ENCODE data around the gene TOX3. TPM values are rescaled to one million over a fixed set of nuclear protein-coding genes. Genes with fewer than 3 reads are reported as not detected.

TOX3 gene
- total RNA-seq, 1 experiment from 2014 or later, result 20.2 TPM

GRCh38 chr16:52563767-52564611 is 17.0 kb upstream of the TOX3 start:
- no peak for DNase-seq (ENCODE audit: low spot score)
- ChIA-PET POLR2A (no interaction called here), CTCF (no interaction called here)
- Mint-ChIP-seq H3K9me3 (peaks cover 7% of the 10 kb centered on the region), H3K4me1 (peaks cover 41% of the 10 kb centered on the region), H3K36me3 (peaks cover 4% of the 10 kb centered on the region; the same call in 1 of the 2 replicates), H3K27me3 (ENCODE audit: low read depth) (no peaks in the 10 kb centered on the region; the same call in 1 of the 2 replicates), H3K27ac (no peak overlapping the region), H3K4me3 (no peak overlapping the region)
- TF ChIP-seq, protein P1, sequence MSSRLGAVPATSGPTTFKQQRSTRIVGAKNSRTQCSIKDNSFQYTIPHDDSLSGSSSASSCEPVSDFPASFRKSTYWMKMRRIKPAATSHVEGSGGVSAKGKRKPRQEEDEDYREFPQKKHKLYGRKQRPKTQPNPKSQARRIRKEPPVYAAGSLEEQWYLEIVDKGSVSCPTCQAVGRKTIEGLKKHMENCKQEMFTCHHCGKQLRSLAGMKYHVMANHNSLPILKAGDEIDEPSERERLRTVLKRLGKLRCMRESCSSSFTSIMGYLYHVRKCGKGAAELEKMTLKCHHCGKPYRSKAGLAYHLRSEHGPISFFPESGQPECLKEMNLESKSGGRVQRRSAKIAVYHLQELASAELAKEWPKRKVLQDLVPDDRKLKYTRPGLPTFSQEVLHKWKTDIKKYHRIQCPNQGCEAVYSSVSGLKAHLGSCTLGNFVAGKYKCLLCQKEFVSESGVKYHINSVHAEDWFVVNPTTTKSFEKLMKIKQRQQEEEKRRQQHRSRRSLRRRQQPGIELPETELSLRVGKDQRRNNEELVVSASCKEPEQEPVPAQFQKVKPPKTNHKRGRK (CRISPR knock-in tag; IDR thresholded peaks at IDR 0.05; ENCODE audit: borderline replicate concordance), result no peak
- TF ChIP-seq PRRX2 (CRISPR knock-in tag; IDR thresholded peaks at IDR 0.05), result no peak
- no peak for TF ChIP-seq NFYB (CRISPR knock-in tag; conservative IDR thresholded peaks at IDR 0.05; ENCODE audit: low read depth)
- no peak for TF ChIP-seq ZBTB21 (CRISPR knock-in tag; IDR thresholded peaks at IDR 0.05; ENCODE audit: borderline replicate concordance)
- TF ChIP-seq TCF7 (CRISPR knock-in tag; IDR thresholded peaks at IDR 0.05; ENCODE audit: low read depth), result no peak
- TF ChIP-seq ZNF425 (CRISPR knock-in tag; conservative IDR thresholded peaks at IDR 0.05), result no peak
- TF ChIP-seq NR2C2 (CRISPR knock-in tag; IDR thresholded peaks at IDR 0.05), result no peak
- no peak for TF ChIP-seq SP1 (CRISPR knock-in tag; conservative IDR thresholded peaks at IDR 0.05)
- TF ChIP-seq ZNF317 (CRISPR knock-in tag; IDR thresholded peaks at IDR 0.05; ENCODE audit: borderline replicate concordance, low read depth), result no peak
- no peak for ATAC-seq

- H3K36me3 Mint-ChIP-seq, result peaks cover 4% of the 10 kb centered on the region; the same call in 1 of the 2 replicates
- TF ChIP-seq ATF3 (CRISPR knock-in tag; conservative IDR thresholded peaks at IDR 0.05) (no peak), SP1 (CRISPR knock-in tag; conservative IDR thresholded peaks at IDR 0.05) (no peak)
- TF ChIP-seq, protein P2, sequence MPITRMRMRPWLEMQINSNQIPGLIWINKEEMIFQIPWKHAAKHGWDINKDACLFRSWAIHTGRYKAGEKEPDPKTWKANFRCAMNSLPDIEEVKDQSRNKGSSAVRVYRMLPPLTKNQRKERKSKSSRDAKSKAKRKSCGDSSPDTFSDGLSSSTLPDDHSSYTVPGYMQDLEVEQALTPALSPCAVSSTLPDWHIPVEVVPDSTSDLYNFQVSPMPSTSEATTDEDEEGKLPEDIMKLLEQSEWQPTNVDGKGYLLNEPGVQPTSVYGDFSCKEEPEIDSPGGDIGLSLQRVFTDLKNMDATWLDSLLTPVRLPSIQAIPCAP (CRISPR knock-in tag; IDR thresholded peaks at IDR 0.05), result no peak
- H3K9me3 Mint-ChIP-seq, result peaks cover 10% of the 10 kb centered on the region
- DNase-seq (ENCODE audit: low spot score) (no peak), ATAC-seq (no peak)
- CTCF ChIA-PET, result interaction anchor here (0.8 to 2.7 kb wide), 3 partner anchors 15 to 350 kb away, joined by 3 to 10 read pairs (median 4); no protein-coding TSS in a partner anchor
- H3K27ac Mint-ChIP-seq, result no peak overlapping the region
- H3K27me3 Mint-ChIP-seq (ENCODE audit: low read depth), result no peaks in the 10 kb centered on the region; the same call in 1 of the 2 replicates
- POLR2A ChIA-PET, result no interaction called here
- no peak overlapping the region for H3K4me3 Mint-ChIP-seq
- peaks cover 41% of the 10 kb centered on the region for H3K4me1 Mint-ChIP-seq
Observed at GRCh38 chr16:52562770-52563169, 15.8 kb upstream of the TOX3 start.

- TF ChIP-seq, protein P3, sequence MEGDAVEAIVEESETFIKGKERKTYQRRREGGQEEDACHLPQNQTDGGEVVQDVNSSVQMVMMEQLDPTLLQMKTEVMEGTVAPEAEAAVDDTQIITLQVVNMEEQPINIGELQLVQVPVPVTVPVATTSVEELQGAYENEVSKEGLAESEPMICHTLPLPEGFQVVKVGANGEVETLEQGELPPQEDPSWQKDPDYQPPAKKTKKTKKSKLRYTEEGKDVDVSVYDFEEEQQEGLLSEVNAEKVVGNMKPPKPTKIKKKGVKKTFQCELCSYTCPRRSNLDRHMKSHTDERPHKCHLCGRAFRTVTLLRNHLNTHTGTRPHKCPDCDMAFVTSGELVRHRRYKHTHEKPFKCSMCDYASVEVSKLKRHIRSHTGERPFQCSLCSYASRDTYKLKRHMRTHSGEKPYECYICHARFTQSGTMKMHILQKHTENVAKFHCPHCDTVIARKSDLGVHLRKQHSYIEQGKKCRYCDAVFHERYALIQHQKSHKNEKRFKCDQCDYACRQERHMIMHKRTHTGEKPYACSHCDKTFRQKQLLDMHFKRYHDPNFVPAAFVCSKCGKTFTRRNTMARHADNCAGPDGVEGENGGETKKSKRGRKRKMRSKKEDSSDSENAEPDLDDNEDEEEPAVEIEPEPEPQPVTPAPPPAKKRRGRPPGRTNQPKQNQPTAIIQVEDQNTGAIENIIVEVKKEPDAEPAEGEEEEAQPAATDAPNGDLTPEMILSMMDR (IDR thresholded peaks at IDR 0.05), result no peak
- peak; percentile 77 for TF ChIP-seq GABPB1 (CRISPR knock-in tag; IDR thresholded peaks at IDR 0.05)
- TF ChIP-seq, protein P4, sequence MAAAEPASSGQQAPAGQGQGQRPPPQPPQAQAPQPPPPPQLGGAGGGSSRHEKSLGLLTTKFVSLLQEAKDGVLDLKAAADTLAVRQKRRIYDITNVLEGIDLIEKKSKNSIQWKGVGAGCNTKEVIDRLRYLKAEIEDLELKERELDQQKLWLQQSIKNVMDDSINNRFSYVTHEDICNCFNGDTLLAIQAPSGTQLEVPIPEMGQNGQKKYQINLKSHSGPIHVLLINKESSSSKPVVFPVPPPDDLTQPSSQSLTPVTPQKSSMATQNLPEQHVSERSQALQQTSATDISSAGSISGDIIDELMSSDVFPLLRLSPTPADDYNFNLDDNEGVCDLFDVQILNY (CRISPR knock-in tag; IDR thresholded peaks at IDR 0.05), result no peak
- no peak for DNase-seq (ENCODE audit: low spot score)
- Mint-ChIP-seq H3K9me3 (peaks cover 10% of the 10 kb centered on the region), H3K4me3 (no peak overlapping the region), H3K27ac (peak overlapping the region; percentile 52; the same call in 1 of the 2 replicates), H3K36me3 (peaks cover 4% of the 10 kb centered on the region; the same call in 1 of the 2 replicates), H3K27me3 (ENCODE audit: low read depth) (peaks cover 2% of the 10 kb centered on the region; the same call in 1 of the 2 replicates), H3K4me1 (peaks cover 39% of the 10 kb centered on the region)
- ChIA-PET POLR2A (no interaction called here), CTCF (interaction anchor here (0.6 to 2.7 kb wide), 4 partner anchors 14 to 351 kb away, joined by 3 to 10 read pairs (median 4); no protein-coding TSS in a partner anchor)
- peak; percentile 60 for ATAC-seq
Observed at GRCh38 chr16:52561910-52562741, 15.2 kb upstream of the TOX3 start.

Measured in WTC11 (cell line).